ENCODE results near the gene BEST2.

BEST2 gene

DNA sequence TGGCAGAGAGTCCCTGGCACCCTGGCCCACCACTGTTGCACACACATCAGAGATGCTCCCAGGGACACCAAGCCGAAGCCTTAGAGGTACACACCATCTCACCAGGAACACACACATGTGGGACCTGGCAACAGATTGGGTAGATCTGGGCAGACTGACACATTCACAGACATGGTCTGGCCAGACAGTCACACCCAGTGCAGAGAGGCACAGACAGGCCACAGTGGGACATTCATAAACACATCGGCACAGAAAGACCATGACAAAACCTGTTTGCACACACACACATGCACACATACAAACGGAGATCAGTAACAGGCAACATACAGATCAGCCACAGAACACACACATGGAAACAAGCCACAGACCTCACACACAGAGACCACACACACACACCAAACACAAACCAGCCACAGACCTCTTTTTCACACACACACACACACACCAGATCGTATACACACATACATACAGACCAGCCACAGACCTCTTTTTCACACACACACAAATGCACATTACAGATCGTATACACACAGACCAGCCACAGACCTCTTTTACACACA, 33.4 kb downstream of the BEST2 start:
- DNase-seq (ENCODE audit: low read depth), result peak; percentile 46
- TF ChIP-seq, protein P1, sequence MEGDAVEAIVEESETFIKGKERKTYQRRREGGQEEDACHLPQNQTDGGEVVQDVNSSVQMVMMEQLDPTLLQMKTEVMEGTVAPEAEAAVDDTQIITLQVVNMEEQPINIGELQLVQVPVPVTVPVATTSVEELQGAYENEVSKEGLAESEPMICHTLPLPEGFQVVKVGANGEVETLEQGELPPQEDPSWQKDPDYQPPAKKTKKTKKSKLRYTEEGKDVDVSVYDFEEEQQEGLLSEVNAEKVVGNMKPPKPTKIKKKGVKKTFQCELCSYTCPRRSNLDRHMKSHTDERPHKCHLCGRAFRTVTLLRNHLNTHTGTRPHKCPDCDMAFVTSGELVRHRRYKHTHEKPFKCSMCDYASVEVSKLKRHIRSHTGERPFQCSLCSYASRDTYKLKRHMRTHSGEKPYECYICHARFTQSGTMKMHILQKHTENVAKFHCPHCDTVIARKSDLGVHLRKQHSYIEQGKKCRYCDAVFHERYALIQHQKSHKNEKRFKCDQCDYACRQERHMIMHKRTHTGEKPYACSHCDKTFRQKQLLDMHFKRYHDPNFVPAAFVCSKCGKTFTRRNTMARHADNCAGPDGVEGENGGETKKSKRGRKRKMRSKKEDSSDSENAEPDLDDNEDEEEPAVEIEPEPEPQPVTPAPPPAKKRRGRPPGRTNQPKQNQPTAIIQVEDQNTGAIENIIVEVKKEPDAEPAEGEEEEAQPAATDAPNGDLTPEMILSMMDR (conservative IDR thresholded peaks at IDR 0.05; ENCODE audit: low read length), result no peak
- H3K4me3 ChIP-seq (ENCODE audit: low read length), result no peak overlapping the region

DNA sequence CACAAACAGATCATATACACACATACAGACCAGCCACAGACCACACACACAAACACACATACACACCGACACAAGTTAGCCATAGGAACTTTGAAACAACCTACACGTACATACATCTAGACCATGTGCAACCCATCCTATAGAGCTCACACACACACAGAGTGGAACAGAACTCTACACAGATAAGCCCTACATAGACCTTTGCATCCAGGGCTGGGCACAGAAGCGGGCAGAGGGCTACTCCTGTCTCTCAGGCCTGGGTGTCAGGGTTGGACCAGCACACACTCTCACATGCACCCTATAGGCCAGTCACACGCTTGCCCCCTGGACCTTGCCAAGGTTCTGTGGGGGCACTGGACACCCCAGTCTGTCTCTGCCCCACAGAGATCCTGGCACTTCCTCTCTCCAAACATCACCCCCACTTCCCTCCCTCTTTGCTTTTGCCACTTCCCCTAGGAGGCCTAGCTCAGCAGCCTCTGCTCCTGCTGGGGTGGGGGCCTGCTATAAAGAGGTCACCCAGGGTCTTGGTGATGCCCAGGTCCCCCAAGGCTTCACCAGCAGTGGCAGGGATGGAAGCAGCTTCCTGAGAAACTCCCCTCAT, 33.9 kb downstream of the BEST2 start:
- TF ChIP-seq, protein P1 (conservative IDR thresholded peaks at IDR 0.05; ENCODE audit: low read length), result no peak
- no peak for DNase-seq (ENCODE audit: low read depth)
- H3K4me3 ChIP-seq (ENCODE audit: low read length), result no peak overlapping the region

GRCh38 chr19:12786141-12786870, 34.7 kb downstream of the BEST2 start:
- H3K4me3 ChIP-seq (ENCODE audit: low read length), result no peak overlapping the region

DNA sequence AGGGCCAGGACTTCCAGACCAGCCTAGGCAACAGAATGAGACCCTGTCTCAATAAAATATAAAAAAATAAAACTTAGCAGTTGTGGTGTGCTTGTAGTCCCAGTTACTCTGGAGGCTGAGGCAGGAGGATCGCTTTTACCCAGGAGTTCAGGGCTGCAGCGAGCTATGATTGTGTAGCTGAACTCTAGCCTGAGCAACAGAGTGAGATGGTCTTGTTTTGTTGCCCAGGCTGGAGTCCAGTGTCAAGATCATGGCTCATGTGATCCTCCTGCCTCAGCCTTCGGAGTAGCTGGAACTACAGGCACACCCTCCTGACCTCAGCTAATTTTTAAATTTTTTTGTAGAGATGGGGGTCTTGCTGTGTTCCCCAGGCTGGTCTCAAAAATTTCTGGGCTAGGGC, 35.4 kb downstream of the BEST2 start:
- H3K4me3 ChIP-seq (ENCODE audit: low read length), result no peak overlapping the region
- TF ChIP-seq, protein P1 (conservative IDR thresholded peaks at IDR 0.05; ENCODE audit: low read length), result no peak
- no peak for DNase-seq (ENCODE audit: low read depth)

More at GRCh38 chr19:12786141-12786870, 34.7 kb downstream of the BEST2 start:
- no peak for DNase-seq (ENCODE audit: low read depth)
- TF ChIP-seq, protein P1 (conservative IDR thresholded peaks at IDR 0.05; ENCODE audit: low read length), result no peak

DNA sequence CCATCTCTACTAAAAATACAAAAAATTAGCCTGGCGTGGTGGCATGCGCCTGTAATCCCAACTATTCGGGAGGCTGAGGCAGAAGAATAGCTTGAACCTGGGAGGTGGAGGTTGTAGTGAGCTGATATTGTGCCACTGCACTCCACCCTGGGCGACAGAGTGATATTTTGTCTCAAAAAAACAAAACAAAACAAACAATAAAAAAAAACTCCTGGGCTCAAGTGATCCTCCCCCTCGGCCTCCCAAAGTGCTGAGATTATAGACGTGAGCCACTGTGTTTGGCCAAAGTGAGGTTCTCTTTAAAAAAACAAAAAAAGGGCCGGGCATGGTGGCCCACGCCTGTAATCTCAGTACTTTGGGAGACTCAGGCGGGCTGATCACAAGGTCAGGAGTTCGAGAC, 35.9 kb downstream of the BEST2 start:
- TF ChIP-seq, protein P1 (conservative IDR thresholded peaks at IDR 0.05; ENCODE audit: low read length), result no peak
- DNase-seq (ENCODE audit: low read depth), result no peak
- no peak overlapping the region for H3K4me3 ChIP-seq (ENCODE audit: low read length)

DNA sequence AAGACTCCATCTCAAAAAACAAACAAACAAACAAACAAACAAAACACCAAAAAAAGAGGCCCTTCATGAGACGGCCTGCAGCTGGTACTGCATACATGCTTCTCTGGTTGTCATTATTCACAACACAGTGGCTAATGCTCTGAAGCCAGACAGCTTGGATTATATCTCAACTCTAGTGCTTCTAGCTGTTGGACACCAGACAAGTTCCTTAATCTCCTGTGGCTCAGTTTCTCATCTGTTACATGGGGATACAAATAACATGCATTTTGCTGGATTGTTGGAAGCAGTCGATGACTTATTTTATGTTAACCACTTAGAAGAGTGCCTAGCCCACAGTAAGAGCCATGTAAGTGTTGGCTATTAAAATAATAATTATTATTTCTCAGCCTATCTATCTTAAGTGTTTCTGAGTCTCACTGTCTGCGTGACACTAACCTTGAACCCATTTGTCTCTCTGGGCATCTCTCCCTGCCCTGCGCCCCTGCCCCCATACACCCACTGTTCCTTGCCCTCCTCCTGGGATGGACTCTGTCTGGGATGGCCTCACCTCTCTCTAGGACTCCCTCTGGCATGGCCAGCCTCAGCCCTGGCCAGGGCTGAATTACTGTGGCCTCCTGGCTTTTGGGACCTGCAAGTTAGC, 36.6 kb downstream of the BEST2 start:
- no peak for DNase-seq (ENCODE audit: low read depth)
- TF ChIP-seq, protein P1 (conservative IDR thresholded peaks at IDR 0.05; ENCODE audit: low read length), result no peak
- peak overlapping the region; percentile 99 for H3K4me3 ChIP-seq (ENCODE audit: low read length)

Data from AG10803 (cell line).